AG04450 (cell line): Measurements from ENCODE around the gene SLIT1. TPM values are rescaled to one million over a fixed set of nuclear protein-coding genes. Genes with fewer than 3 reads are reported as not detected.

Experiments
- CTCF ChIA-PET: fragments of 300-600, 350-600 bp; formaldehyde crosslinking; extraction: SDS; loops from one replicate; lab custom pipeline; 2022; ENCODE audit warnings: antibody characterized with exemption, inconsistent platforms; lab: Charles Lee
- POLR2A ChIA-PET: fragments of 350-600 bp; formaldehyde crosslinking; extraction: SDS; loops from one replicate; lab custom pipeline; 2021; ENCODE audit warnings: antibody characterized with exemption, inconsistent platforms; lab: Yijun Ruan, JAX
- DNase-seq: peaks from one replicate; pipeline ENCODE4 v3.0.0-alpha.2; 2011; ENCODE audit warnings: low read depth, low spot score
- H3K27ac ChIP-seq: one replicate; pipeline ENCODE4 v1.5.1; 2012; ENCODE audit warnings: low read depth, low read length, control low read depth
- H3K27me3 ChIP-seq: one replicate; pipeline ENCODE4 v1.6.0; 2012; ENCODE audit warnings: low read length; ENCODE audit not compliant: control insufficient read depth, insufficient read depth
- H3K4me3 ChIP-seq: 2 replicates; pipeline ENCODE4 v1.5.1; 2011; ENCODE audit warnings: mild to moderate bottlenecking, low read depth, low read length, control low read depth
- H3K9me3 ChIP-seq: 2 replicates; pipeline ENCODE4 v1.5.1; 2012; ENCODE audit warnings: low read length; ENCODE audit not compliant: control insufficient read depth, insufficient read depth
- polyA plus RNA-seq: library from polyadenylated mRNA; depleted of rRNA; stranded (reverse); fragments of >200 nt; gene quantifications from 2 replicates; pipeline ENCODE4 v1.2.3, GENCODE V29; 2011
- TF ChIP-seq, protein P1 (sequence below): IDR thresholded peaks from 2 replicates; pipeline ENCODE4 v1.5.1; 2011; ENCODE audit warnings: low read depth, low read length, control low read depth, inconsistent platforms

The SLIT1 gene
- polyA plus RNA-seq, 1 experiment, result 0.01 TPM

DNA sequence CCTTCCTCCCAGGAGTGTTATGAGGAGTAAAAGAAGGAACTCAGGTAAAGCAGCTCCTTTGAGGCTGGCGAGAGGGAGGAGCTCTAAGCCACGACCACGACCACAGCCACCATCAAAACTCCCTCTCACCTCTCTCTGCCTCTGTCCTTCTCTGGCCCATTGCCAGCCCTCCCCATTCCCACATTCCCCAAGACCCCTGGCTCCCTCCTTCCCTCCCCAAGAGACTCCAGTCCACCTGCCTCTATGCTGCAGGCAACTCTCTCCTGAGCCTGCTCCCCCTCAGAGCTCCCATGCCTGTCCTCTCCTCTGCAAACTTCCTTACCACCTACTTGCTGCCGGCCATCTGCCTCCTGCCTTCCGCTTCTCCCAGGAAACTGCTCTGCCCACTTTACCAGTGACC is 9.5 kb downstream of the SLIT1 start:
- Histone ChIP-seq H3K27me3 (peaks cover 41% of the 10 kb centered on the region), H3K4me3 (no peak overlapping the region), H3K9me3 (no peaks in the 10 kb centered on the region; the same call in 1 of the 2 replicates), H3K27ac (no peak overlapping the region)
- no peak for DNase-seq
- CTCF ChIA-PET, result no interaction called here
- TF ChIP-seq, protein P1, sequence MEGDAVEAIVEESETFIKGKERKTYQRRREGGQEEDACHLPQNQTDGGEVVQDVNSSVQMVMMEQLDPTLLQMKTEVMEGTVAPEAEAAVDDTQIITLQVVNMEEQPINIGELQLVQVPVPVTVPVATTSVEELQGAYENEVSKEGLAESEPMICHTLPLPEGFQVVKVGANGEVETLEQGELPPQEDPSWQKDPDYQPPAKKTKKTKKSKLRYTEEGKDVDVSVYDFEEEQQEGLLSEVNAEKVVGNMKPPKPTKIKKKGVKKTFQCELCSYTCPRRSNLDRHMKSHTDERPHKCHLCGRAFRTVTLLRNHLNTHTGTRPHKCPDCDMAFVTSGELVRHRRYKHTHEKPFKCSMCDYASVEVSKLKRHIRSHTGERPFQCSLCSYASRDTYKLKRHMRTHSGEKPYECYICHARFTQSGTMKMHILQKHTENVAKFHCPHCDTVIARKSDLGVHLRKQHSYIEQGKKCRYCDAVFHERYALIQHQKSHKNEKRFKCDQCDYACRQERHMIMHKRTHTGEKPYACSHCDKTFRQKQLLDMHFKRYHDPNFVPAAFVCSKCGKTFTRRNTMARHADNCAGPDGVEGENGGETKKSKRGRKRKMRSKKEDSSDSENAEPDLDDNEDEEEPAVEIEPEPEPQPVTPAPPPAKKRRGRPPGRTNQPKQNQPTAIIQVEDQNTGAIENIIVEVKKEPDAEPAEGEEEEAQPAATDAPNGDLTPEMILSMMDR, result no peak
- POLR2A ChIA-PET, result interaction anchor here (0.6 kb wide), 1 partner anchor 10 kb away, joined by 4 read pairs; no protein-coding TSS in a partner anchor

GRCh38 chr10:97175586-97175985 is 10.2 kb downstream of the SLIT1 start:
- CTCF ChIA-PET, result no interaction called here
- Histone ChIP-seq H3K9me3 (no peaks in the 10 kb centered on the region; the same call in 1 of the 2 replicates), H3K4me3 (no peak overlapping the region), H3K27ac (no peak overlapping the region), H3K27me3 (peaks cover 41% of the 10 kb centered on the region)
- DNase-seq, result no peak
- POLR2A ChIA-PET, result no interaction called here
- TF ChIP-seq, protein P1, result no peak

DNA sequence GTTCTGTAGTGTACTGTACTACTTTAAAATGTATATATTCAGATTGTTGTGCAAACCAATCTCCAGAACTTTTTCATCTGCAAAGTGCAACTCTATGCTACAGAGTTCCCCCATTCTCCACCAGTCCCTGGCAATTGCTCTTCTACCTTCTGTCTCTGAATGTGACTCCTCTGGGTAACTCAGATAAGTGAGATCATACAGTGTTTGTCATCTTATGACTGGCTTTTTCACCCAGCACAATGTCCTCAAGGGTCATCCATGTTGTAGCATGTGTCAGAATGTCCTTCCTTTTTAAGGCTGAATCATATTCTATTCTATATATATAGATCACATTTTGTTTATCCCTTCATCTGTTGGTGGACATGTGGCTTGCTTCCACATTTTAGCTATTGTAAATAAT is 10.8 kb downstream of the SLIT1 start:
- Histone ChIP-seq H3K27me3 (peaks cover 39% of the 10 kb centered on the region), H3K9me3 (no peaks in the 10 kb centered on the region; the same call in 1 of the 2 replicates), H3K27ac (no peak overlapping the region), H3K4me3 (no peak overlapping the region)
- POLR2A ChIA-PET, result no interaction called here
- TF ChIP-seq, protein P1, result no peak
- DNase-seq, result no peak
- CTCF ChIA-PET, result no interaction called here

DNA sequence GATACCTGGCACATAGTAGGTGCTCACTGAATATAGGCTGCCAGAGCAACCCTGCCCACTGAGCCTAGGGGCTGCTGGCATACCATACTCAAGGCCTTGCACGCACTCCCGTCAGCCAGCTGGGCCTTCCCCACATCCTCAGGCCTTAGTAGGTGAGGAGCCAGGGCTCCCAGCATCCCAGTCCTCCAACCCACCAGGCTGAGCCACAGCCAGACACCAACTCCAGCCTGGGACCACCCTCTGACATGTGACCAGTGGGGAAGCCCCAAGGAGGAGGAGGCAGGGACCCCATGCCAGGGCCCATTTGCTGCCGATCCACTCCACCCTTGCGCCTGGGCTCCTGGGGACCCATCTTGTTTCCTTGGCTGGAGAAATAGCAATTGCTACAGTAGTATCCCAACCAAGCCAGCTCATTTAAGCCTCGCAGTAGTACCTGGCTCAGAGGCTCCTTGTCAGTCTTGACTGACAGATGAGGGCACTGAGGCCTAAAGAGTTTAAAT is 11.4 kb downstream of the SLIT1 start:
- no peak for DNase-seq
- ChIA-PET POLR2A (no interaction called here), CTCF (interaction anchor here (0.7 kb wide), 1 partner anchor 61 kb away, joined by 4 read pairs; no protein-coding TSS in a partner anchor)
- no peaks in the 10 kb centered on the region for H3K9me3 ChIP-seq
- H3K4me3 ChIP-seq, result no peak overlapping the region
- peaks cover 33% of the 10 kb centered on the region for H3K27me3 ChIP-seq
- TF ChIP-seq, protein P1, result no peak
- H3K27ac ChIP-seq, result no peak overlapping the region

DNA sequence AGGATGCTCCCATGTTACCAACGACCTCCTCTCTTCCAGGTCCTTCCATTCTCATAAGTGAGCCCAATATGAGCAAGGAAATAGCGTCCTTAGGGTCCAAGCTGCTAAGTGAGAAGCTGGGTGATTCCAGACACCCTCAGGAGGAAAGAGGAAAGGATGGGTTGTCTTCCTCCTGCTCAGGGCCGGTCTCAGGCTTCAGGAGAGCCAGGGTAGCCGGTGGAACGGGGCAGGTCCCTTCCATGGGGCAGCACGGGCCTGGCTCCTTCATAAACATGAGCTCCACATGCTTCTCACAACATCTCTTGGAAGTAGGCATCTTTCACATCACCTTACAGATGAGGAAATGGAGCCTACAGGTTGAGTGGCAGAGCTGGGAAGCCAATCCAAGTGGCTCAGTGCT is 12.7 kb downstream of the SLIT1 start:
- POLR2A ChIA-PET, result no interaction called here

More for the DNA sequence above, 12.7 kb downstream of the SLIT1 start:
- Histone ChIP-seq H3K27ac (no peak overlapping the region), H3K4me3 (no peak overlapping the region), H3K9me3 (no peaks in the 10 kb centered on the region; the same call in 1 of the 2 replicates), H3K27me3 (peaks cover 21% of the 10 kb centered on the region)
- CTCF ChIA-PET, result interaction anchor here (0.7 kb wide), 1 partner anchor 38 kb away, joined by 3 read pairs; no protein-coding TSS in a partner anchor
- DNase-seq, result no peak
- TF ChIP-seq, protein P1, result no peak
